CD4-positive, alpha-beta memory T cell (primary cell): ENCODE results near the gene IFIT3. TPM values are rescaled to one million over a fixed set of nuclear protein-coding genes. Genes with fewer than 3 reads are reported as not detected.

Experiments
- CTCF ChIA-PET: fragments of 350-600 bp; sonication (Branson Sonifier 250); formaldehyde crosslinking; loops from one replicate; lab custom pipeline; 2021; ENCODE audit warnings: inconsistent platforms; ENCODE audit not compliant: partially characterized antibody; lab: Charles Lee
- POLR2A ChIA-PET: fragments of 350-600 bp; sonication (Branson Sonifier 250); formaldehyde crosslinking; loops from one replicate; lab custom pipeline; 2021; ENCODE audit not compliant: partially characterized antibody; lab: Charles Lee
- DNase-seq, 5 donors: peaks; one replicate each; pipeline versions ENCODE4 v3.0.0 to v3.0.0-alpha.2; 2020 to 2022; ENCODE audit warnings: mixed read lengths in 1 of 5
- H3K27ac ChIP-seq: one replicate; pipeline ENCODE4 v1.7.0; 2013; ENCODE audit warnings: low read depth, low read length
- H3K27me3 ChIP-seq: 2 replicates; pipeline ENCODE4 v1.7.0; 2013; ENCODE audit warnings: mild to moderate bottlenecking, low read length, moderate library complexity; ENCODE audit not compliant: insufficient read depth
- H3K36me3 ChIP-seq: 2 replicates; pipeline ENCODE4 v1.7.0; 2013; ENCODE audit warnings: mild to moderate bottlenecking, low read length, moderate library complexity; ENCODE audit not compliant: insufficient read depth
- H3K4me1 ChIP-seq: 2 replicates; pipeline ENCODE4 v1.7.0; 2013; ENCODE audit warnings: mild to moderate bottlenecking, low read length, moderate library complexity; ENCODE audit not compliant: insufficient read depth
- H3K4me3 ChIP-seq, 2 donors: one replicate each; pipeline ENCODE4 v1.7.0; 2013; ENCODE audit warnings: low read length in 2 of 2, mild to moderate bottlenecking in 1 of 2
- H3K9me3 ChIP-seq, 2 donors: one replicate each; pipeline ENCODE4 v1.7.0; 2013; ENCODE audit warnings: low read length in 2 of 2, control low read depth in 1 of 2; ENCODE audit not compliant: control insufficient read depth in 1 of 2
- H3K27ac Mint-ChIP-seq, 7 donors: one replicate each; pipeline ENCODE4 v1.8.0; 2020 to 2021; ENCODE audit warnings: mixed read lengths in 7 of 7, mild to moderate bottlenecking in 6 of 7, inconsistent platforms in 3 of 7, moderate library complexity in 3 of 7
- H3K27me3 Mint-ChIP-seq, 2 donors: one replicate each; pipeline ENCODE4 v1.8.0; 2020 to 2021; ENCODE audit warnings: mixed read lengths in 2 of 2
- H3K36me3 Mint-ChIP-seq, 2 donors: one replicate each; pipeline ENCODE4 v1.8.0; 2020 to 2021; ENCODE audit warnings: mixed read lengths in 2 of 2, inconsistent platforms in 1 of 2, mild to moderate bottlenecking in 1 of 2
- H3K4me1 Mint-ChIP-seq, 4 donors: one replicate each; pipeline ENCODE4 v1.8.0; 2020 to 2021; ENCODE audit warnings: mixed read lengths in 4 of 4, mild to moderate bottlenecking in 1 of 4
- H3K4me3 Mint-ChIP-seq, 8 donors: one replicate each; pipeline ENCODE4 v1.8.0; 2020 to 2021; ENCODE audit warnings: mixed read lengths in 8 of 8, mild to moderate bottlenecking in 7 of 8, moderate library complexity in 6 of 8, inconsistent platforms in 3 of 8
- H3K9me3 Mint-ChIP-seq, 8 donors: one replicate each; pipeline ENCODE4 v1.8.0; 2020 to 2021; ENCODE audit warnings: mixed read lengths in 8 of 8, mild to moderate bottlenecking in 5 of 8, inconsistent platforms in 3 of 8, moderate library complexity in 1 of 8
- intact Hi-C: fragments of 100-400 bp; cut with micrococcal nuclease; formaldehyde crosslinking; loops from one replicate; pipeline ENCODE4 v1.15.1; 2023
- polyA plus RNA-seq, 2 donors: library from polyadenylated mRNA; unstranded; fragments of 300-500 nt; fragmentation: Illumina TruSeq; gene quantifications; one replicate each; pipeline ENCODE4 v1.2.3, GENCODE V29; 2021
- total RNA-seq, 2 experiments: library from RNA; stranded (reverse); gene quantifications; one replicate each; pipeline ENCODE4 v1.2.3, GENCODE V29; 2021

IFIT3 gene
- total and polyA plus RNA-seq, 4 experiments from 2014 or later, result 3.1 to 10.4 (median 4.2) TPM

DNA sequence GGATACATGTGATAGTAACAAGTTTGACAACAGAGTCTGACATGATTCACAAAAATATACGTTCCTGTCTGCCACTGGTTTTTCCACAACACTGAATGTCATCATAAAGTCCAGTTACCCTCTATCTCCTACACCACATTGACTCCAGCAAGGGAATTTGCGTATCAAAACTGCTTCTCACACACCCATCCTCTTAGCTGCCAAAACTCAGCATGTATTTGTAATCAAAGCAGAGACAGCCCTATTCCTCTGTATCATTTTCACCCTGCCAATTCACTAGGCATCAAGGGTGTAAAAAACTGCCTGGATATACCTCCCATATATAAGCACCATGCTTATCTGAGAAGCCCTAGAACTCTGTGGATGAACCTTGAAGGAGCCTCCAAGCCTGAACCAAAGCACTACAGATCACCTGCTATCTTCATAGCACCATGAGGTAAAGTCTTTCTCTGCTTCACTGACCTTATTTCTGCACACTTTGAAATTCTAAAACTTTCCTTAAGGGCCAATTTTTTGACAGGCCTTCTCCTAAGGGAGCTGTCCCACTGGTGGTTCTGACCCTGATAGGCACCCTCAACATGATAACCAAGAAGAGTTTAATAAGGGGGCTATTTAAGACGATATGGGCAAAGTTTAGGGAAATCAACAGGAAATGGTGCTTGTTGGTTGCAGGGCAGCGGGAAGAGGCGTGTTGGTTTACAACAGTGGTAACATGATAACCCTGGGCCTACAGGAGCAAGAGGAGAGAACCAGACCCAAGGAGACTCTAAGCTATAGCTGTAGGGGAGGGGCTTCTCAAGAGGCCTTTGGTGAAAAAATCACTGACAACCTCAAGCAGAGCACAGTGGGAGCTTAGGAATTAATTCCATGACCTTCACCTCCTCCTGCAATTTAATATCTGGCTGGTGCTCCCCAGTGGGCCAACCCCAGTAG lies 50.2 kb downstream of the IFIT3 start, which contains the start of gene IFIT1B:
Gene IFIT1B (plus strand): TSS at position 352 of the 933 bp plus-strand sequence. CDS start 80 bp downstream, at position 432.
- Mint-ChIP-seq H3K4me1 (no peaks in the 10 kb centered on the region), H3K27me3 (no peaks in the 10 kb centered on the region), H3K4me3 (no peak within 1 kb of the TSS), H3K9me3 (no peaks in the 10 kb centered on the region), H3K36me3 (no peaks in the 10 kb centered on the region), H3K27ac (peak within 1 kb of the TSS in 1 of 7 donors; percentile 7)
- ChIA-PET POLR2A (interaction anchor here (0.8 kb wide), 1 partner anchor 76 kb away, joined by 3 read pairs; no protein-coding TSS in a partner anchor), CTCF (interaction anchor here (1.1 to 1.5 kb wide), 2 partner anchors 9 to 10 kb away, joined by 4 to 6 read pairs; no protein-coding TSS in a partner anchor)
- Histone ChIP-seq H3K4me3 (no peak within 1 kb of the TSS), H3K4me1 (no peaks in the 10 kb centered on the region), H3K36me3 (no peaks in the 10 kb centered on the region), H3K9me3 (no peaks in the 10 kb centered on the region), H3K27me3 (no peaks in the 10 kb centered on the region), H3K27ac (no peak within 1 kb of the TSS)
- intact Hi-C loops, result no loop called here
- no peak for DNase-seq

DNA sequence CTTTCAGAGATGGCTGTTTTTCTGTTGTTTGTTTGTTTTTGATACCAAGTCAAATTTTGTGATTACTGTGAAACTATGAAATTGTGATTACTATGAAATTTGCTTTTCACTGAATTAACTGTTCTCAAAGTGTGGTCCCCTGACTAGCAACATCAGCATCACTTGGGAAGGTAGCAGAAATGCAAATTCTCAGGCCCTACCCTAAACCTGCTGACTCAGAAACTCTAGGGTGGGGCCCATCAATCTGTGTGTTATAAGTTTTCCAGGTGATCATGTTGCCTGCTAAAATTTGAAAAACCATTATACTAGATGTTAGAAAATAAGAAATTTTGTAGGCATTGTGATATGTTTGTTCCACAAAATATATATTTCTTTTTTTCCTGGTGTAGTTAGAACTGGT lies 51.3 kb downstream of the IFIT3 start:
- no peaks in the 10 kb centered on the region for H3K9me3 ChIP-seq
- CTCF ChIA-PET, result interaction anchor here (1.5 kb wide), 1 partner anchor 10 kb away, joined by 6 read pairs; no protein-coding TSS in a partner anchor
- Mint-ChIP-seq H3K4me3 (no peak overlapping the region), H3K27me3 (no peaks in the 10 kb centered on the region), H3K4me1 (no peaks in the 10 kb centered on the region), H3K27ac (no peak overlapping the region), H3K36me3 (no peaks in the 10 kb centered on the region), H3K9me3 (no peaks in the 10 kb centered on the region)
- DNase-seq, result no peak
- H3K4me3 ChIP-seq, result no peak overlapping the region
- no peak overlapping the region for H3K27ac ChIP-seq
- no peaks in the 10 kb centered on the region for H3K36me3 ChIP-seq
- intact Hi-C loops, result no loop called here
- H3K4me1 ChIP-seq, result no peaks in the 10 kb centered on the region
- no peaks in the 10 kb centered on the region for H3K27me3 ChIP-seq
- POLR2A ChIA-PET, result no interaction called here

DNA sequence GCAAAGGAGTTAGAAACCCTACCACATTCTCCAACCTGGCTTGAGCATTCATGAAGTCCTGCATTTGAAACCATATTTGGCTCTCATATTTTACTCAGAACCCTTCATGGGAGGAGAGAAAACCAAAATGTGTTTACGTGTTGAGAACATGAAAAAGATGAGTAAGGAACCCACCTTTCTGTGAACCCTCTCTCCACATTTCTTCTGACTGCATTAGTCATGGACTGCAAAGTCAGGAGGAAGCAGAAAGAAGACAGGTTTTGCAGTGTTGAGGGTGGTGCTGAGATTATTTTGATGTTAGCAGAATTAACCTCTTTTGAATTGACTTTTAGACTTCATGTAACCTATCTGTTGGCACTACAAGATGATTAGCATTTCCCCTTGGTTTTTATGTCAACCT lies 55.0 kb downstream of the IFIT3 start:
- intact Hi-C loops, result no loop called here
- Mint-ChIP-seq H3K9me3 (peaks cover 0 to 2% (median 0%) of the 10 kb centered on the region in 8 donors), H3K36me3 (no peaks in the 10 kb centered on the region), H3K27ac (no peak overlapping the region), H3K4me1 (no peaks in the 10 kb centered on the region), H3K27me3 (no peaks in the 10 kb centered on the region), H3K4me3 (no peak overlapping the region)
- POLR2A ChIA-PET, result no interaction called here
- CTCF ChIA-PET, result no interaction called here
- no peaks in the 10 kb centered on the region for H3K4me1 ChIP-seq
- no peak overlapping the region for H3K4me3 ChIP-seq
- no peaks in the 10 kb centered on the region for H3K9me3 ChIP-seq
- no peak overlapping the region for H3K27ac ChIP-seq
- DNase-seq, result no peak
- no peaks in the 10 kb centered on the region for H3K27me3 ChIP-seq
- H3K36me3 ChIP-seq, result no peaks in the 10 kb centered on the region

DNA sequence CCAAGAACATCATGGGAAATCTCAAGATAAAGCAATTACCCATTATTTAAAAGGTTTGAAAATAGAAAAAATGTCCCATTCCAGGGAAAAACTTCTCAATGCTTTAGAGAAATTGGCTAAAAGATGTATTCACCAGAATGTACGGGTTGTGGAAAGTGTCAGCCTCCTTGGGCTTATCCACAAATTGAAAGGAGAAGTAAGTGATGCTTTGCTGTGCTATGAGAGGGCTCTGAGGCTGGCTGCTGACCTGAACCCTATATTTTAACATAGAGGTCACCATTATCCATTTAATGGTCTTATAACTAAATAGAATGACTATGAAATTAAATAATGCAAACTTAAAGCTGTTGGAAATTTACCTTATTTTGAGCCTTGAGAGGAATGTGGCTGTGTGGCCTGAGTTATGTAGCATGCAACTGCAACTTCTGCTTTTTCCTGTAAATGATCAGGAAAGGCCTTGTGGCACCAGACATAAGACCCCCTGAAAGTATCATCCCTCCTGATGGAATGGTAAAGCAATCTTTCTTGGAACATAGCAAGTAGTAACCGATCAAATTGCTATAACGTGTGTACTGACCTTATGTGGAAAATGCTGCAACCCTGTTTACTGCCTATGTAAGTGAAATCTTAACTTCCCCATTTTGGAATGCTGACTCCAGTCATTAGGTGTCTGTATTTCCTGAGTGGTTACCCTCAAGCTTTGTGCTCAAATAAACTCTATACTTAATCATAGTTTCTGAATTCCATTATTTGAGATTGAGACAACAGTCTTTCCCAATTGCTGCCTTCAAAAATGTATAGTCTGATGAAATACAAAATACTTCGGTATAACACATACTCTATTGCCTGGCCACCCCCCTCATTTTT lies 56.9 kb downstream of the IFIT3 start:
- Mint-ChIP-seq H3K4me1 (no peaks in the 10 kb centered on the region), H3K36me3 (no peaks in the 10 kb centered on the region), H3K9me3 (peaks cover 0 to 2% (median 0%) of the 10 kb centered on the region in 8 donors), H3K27ac (no peak overlapping the region), H3K4me3 (no peak overlapping the region), H3K27me3 (no peaks in the 10 kb centered on the region)
- Histone ChIP-seq H3K4me3 (no peak overlapping the region), H3K36me3 (no peaks in the 10 kb centered on the region), H3K4me1 (no peaks in the 10 kb centered on the region), H3K9me3 (no peaks in the 10 kb centered on the region), H3K27ac (no peak overlapping the region), H3K27me3 (no peaks in the 10 kb centered on the region)
- no peak for DNase-seq
- ChIA-PET POLR2A (no interaction called here), CTCF (interaction anchor here (1.4 kb wide), 1 partner anchor 17 kb away, joined by 6 read pairs; no protein-coding TSS in a partner anchor)
- intact Hi-C loops, result no loop called here

DNA sequence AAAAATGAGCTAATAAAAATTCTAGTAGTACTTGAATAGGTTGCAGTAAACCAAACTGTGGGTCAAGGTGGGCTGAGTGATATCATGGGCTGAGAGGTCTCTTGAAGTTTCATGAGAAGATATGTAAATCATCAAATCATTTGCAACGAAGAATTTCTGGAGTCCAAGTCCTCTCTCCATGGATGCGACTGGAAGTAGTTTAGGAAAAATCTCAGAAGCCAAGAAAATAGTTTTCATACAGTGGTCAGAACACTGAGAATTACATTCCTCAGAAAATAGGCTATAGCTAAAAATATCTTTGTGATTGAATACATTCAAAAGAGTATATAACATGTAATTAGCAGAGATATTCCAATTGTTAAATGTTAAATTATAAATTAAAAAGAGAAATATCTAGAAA lies 61.0 kb downstream of the IFIT3 start:
- DNase-seq, result no peak
- H3K4me3 ChIP-seq, result no peak overlapping the region
- H3K27me3 Mint-ChIP-seq, result no peaks in the 10 kb centered on the region
- H3K4me3 Mint-ChIP-seq, result no peak overlapping the region
- H3K27ac ChIP-seq, result no peak overlapping the region
- ChIA-PET POLR2A (interaction anchor here (1.0 kb wide), 1 partner anchor 87 kb away, joined by 5 read pairs; the partner anchor contains the start of gene IFIT2), CTCF (interaction anchor here (0.6 to 2.6 kb wide), 10 partner anchors 11 to 173 kb away, joined by 3 to 8 read pairs (median 5); partner anchors contain the start of genes IFIT5 and LIPA)
- H3K4me1 Mint-ChIP-seq, result peaks cover 6 to 23% (median 11%) of the 10 kb centered on the region in 4 donors
- intact Hi-C loops, result loop anchor here (1.0 kb wide), 1 partner anchor 172 kb away; no protein-coding TSS in a partner anchor
- H3K4me1 ChIP-seq, result peaks cover 16% of the 10 kb centered on the region
- H3K27ac Mint-ChIP-seq, result no peak overlapping the region
- no peaks in the 10 kb centered on the region for H3K36me3 Mint-ChIP-seq
- H3K27me3 ChIP-seq, result no peaks in the 10 kb centered on the region
- peaks cover 0 to 2% (median 0%) of the 10 kb centered on the region in 8 donors for H3K9me3 Mint-ChIP-seq
- no peaks in the 10 kb centered on the region for H3K36me3 ChIP-seq
- no peaks in the 10 kb centered on the region for H3K9me3 ChIP-seq

DNA sequence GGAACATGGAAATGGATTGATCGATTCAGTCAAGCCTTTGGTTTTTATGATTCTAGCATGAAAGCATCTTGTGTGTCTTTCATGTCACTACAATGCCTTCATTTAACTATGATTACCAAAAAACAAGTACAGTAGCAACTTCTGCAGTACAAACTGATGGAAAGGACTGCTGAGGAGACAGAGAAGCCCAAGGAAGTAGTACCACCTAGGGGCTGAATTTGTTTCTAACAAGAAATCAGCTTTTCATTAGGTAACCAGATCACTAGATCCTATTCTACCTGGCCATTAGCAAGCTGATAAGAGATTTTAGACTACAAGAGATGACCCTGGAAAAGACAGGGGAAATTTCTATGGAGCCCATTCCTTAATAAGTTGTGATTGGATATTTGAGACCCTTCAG lies 61.5 kb downstream of the IFIT3 start:
- no peaks in the 10 kb centered on the region for H3K9me3 ChIP-seq
- DNase-seq, result peak in 3 of 5 donors; percentile 13 to 29 (median 18)
- intact Hi-C loops, result loop anchor here (1.0 kb wide), 1 partner anchor 172 kb away; no protein-coding TSS in a partner anchor
- peaks cover 0 to 2% (median 0%) of the 10 kb centered on the region in 8 donors for H3K9me3 Mint-ChIP-seq
- no peak overlapping the region for H3K4me3 Mint-ChIP-seq
- no peak overlapping the region for H3K27ac Mint-ChIP-seq
- H3K4me1 ChIP-seq, result peaks cover 21% of the 10 kb centered on the region
- no peaks in the 10 kb centered on the region for H3K36me3 ChIP-seq
- CTCF ChIA-PET, result interaction anchor here (1.1 to 2.6 kb wide), 8 partner anchors 10 to 172 kb away, joined by 3 to 8 read pairs (median 5); partner anchors contain the start of genes IFIT5 and LIPA
- no peak overlapping the region for H3K27ac ChIP-seq
- no peaks in the 10 kb centered on the region for H3K27me3 ChIP-seq
- no peaks in the 10 kb centered on the region for H3K27me3 Mint-ChIP-seq
- no peak overlapping the region for H3K4me3 ChIP-seq
- peaks cover 10 to 27% (median 15%) of the 10 kb centered on the region in 4 donors for H3K4me1 Mint-ChIP-seq
- H3K36me3 Mint-ChIP-seq, result no peaks in the 10 kb centered on the region
- POLR2A ChIA-PET, result interaction anchor here (1.0 kb wide), 1 partner anchor 87 kb away, joined by 5 read pairs; the partner anchor contains the start of gene IFIT2
